IPS DF 19.7 (cell line): ENCODE data around the gene C1QTNF12.

Source experiments
- DNase-seq: peaks from one replicate; pipeline ENCODE4 v3.0.0-alpha.2; 2013; ENCODE audit warnings: low read depth, low spot score

C1QTNF12 gene, protein sequence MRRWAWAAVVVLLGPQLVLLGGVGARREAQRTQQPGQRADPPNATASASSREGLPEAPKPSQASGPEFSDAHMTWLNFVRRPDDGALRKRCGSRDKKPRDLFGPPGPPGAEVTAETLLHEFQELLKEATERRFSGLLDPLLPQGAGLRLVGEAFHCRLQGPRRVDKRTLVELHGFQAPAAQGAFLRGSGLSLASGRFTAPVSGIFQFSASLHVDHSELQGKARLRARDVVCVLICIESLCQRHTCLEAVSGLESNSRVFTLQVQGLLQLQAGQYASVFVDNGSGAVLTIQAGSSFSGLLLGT

DNA sequence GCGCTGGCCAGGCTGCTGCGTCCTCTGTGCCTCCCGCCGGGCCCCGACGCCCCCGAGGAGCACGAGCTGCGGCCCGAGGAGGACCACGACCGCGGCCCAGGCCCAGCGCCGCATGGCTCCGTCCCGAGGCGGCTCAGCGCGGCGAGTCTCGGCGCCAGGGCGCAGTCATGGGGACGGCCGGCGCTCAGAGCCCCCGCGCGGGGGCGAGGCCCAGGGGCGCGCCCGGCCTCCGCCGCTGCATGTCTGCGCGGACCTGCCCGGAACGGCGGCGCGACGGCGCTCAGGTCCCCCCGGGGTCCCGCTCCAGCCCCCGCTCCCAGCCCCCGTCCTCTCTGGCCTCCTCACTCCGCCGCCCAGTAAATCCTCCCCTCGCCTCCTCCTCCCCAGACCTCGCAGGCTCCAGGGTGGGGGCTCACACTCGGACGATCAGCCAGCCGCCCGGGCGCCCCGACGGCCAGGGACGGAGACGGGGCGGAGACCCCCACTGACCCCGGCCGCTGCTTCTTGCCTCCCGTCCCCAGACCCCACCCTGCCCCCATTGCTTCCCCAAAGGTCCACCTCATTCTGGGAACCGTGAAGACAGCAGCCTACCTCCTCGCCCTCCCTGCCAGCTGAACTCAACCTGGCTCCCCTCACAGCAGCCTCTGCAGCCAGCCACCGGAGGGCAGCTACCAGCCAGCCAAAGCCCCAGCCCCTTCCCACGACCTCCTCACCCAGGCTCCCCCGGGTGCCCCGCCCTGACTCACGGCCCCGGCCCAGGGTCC lies at the start of gene C1QTNF12:
C1QTNF12 (minus strand) TSS at position 146 of the 764 bp plus-strand sequence; CDS start at position 114, 32 bp downstream.
- DNase-seq, result no peak

DNA sequence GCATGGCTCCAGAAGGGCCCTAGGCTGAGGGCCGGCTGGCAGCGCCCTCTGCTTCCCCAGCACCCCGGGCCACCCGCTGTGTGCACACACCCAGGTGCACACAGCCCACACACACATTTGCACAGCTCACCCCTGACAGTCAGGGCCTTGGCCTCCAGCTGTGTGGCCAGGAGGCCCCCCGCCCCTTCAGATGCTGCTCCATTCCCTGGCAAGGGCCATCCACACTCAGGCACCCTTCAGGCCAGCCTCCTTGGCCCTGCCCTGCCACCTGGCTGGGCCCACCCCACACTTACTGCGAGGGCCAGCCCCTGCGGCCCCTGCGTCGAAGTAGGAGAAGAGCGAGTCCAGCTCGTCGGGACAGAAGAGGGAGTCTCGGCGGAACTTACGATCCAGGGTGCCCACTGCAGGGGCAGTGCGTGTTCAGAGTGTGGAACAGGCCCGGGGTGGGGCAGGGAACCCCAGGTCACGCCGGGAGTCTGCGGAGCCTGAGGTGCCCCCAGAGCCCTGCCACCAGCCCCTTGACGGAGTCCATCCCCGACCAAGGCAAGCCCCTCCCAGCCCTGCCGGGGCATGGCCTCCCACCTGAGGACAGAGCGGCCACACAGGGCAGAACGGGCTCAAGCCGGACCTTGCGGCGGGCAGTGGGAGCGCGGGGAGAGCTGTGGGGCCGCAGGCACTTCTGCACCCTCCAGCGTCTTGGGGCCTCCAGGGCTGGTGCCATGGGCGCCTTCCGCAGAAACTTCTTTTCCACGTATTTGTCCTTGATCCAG lies 48.8 kb upstream of the C1QTNF12 start:
- DNase-seq, result no peak

DNA sequence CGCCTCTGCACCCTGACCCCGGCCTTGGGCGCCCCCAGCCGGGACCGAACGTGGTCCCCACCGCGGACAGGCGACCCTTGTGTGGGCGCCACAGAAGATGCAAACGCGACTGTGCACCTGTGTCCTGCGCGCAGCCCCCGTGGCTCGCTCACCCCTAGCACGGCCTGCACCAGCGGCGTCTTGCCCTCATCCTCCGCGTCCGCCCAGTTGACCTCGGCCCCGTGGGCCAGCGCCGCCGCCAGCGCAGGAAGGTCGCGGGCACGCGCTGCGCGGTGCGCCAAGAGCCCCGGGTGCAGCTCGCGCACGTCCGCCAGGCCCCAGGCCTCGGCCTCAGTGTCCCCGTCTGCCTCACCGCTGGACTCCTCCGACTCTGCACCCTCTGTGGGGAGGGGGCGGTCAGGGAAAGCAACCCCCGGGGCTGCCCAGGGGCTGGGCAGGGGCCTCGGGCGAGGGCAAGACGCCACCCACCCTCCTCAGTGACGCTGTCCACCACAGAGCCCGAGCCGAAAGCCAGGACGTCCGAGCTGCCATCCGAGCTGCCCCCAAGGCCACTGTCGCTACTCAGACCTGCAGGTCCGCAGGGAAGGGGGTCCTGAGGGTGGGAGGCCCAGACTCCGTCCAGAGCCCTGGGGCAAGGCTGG lies 47.8 kb upstream of the C1QTNF12 start:
- no peak for DNase-seq

DNA sequence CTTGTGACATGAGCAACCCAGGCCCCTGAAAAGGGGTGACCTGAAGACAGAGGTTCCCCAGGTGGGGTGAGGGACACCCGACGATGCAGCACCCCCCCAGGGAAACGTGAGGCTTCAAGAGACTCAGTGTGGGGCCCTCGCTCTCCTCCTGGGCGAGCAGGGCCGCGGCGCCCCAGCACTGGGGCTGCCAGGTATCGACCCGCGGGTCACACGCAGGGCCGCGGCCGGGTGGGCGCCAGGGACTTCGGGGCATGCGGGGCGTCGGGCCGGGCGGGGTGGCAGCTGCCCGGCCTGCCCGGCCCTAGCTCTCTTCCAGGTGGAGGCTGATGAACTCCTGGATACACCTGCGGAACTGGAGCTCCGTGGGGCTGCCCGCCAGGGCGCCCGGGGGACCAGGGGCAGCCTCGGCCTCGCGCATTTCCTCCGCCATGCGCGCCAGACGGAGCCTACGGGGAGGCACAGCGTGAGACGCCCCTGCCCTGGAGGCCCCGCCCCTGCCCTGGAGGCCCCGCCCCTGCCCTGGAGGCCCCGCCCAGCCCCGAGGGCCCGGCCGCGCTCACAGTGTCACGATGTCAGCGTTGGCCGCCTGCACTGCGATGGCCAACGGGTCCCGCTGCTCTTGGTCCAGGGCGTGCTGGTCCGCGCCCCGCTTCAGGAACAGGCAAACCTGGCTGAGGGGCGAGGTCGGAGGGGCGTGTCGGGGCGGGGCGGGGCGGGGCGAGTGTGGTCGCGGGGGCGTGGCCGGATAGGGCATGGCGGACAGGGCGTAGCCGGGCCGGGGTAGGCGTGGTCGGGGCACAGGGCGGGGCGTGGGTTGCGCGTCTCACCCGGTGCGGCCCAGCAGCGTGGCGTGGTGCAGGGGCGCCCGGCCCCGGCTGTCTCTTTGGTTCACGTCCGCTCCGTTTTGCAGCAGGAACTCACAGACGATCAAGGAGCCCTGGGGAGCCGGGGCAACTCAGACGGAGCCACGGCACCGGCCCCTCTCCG lies 47.0 kb upstream of the C1QTNF12 start:
- DNase-seq, result no peak

DNA sequence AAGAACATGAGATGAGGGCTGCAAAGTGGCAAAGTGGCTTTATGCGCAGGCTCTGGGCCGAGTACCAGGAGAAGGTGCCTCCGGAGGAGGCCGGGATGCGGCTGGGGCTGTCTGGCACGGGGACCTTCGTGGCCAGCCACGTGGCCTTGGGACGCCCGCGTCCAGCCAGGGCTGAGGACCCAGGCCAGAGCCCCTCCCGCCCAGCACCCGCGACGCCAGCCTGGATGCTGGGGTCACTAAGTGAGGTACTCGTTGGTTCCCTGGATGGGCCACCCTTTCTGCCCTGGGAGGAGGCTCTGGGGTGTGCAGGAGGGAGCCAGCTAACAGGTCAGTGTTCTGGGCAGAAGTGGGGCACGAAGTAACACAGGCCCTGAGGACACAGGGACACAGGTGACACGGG lies 46.3 kb upstream of the C1QTNF12 start:
- DNase-seq, result no peak

DNA sequence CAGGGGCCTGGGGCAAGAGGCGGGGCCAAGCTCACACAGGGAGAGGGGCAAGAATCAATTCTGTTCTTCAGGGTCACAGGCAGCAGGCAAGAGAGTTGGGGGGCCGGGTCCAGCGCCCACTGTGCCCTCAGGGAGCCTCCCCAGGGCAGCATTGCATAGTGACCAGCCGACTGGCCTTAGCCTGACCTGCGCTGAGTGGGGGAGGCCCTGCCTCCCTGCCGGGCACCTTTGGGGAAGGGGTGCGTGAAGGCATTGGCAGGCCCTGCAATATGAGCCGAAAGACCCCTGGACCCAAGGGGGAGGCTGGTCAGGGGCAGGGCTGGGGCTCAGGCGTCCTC lies 45.9 kb upstream of the C1QTNF12 start:
- no peak for DNase-seq

DNA sequence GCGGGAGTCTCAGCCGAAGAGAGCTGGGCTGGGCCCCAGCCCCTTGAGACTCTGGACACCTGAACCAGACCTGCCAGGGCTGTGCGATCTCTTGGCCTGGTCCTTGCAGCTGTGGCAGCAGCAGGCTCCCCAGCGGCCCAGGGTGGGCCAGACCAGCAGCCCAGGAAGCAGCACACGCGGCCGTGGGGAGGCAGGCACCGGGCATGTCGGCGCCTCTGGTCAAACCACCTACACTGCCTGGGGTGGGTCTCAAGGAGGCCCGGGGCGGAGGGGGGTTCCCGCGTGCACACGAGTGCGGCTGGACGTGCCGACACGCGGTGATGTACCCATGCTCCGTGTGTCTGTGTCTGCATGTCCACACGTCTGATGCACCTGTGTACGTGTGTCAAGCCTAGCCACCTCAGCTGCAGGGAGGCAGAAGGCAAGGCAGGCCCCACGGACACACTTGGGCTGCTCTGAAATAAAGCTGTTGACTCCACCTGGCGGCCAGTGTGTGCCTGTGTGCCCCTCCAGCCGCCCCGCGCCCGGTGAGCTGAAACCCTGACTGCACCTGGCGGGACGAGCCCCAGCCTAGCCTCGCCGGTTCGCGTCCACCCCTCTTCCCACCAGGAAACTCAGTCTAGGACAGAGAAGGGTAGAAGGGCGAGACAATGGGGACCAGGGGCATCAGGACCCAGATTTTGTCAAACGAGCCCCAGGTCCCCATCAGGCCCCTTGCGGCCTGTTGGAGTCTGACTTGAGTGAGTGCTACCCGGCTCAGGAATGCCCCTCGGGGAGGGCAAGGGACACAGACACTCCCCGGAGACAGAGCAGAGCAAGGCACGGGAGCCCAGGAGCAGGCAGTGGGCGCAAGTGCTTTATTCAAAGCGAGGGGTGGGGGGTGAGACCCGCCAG lies 45.3 kb upstream of the C1QTNF12 start:
- DNase-seq, result no peak

DNA sequence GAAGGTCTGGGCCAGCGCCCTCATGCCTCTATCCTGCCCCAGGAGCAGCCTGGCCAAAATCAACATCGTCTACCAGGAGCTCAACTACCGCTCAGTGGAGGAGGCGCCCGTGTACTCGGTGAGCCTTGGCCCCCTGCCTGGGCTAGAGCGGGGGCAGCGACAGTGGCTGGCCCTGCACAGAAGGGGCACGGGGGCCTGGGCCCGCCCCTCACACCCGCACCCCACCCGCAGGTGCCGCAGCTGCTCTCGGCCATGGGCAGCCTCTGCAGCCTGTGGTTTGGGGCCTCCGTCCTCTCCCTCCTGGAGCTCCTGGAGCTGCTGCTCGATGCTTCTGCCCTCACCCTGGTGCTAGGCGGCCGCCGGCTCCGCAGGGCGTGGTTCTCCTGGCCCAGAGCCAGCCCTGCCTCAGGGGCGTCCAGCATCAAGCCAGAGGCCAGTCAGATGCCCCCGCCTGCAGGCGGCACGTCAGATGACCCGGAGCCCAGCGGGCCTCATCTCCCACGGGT lies 44.6 kb upstream of the C1QTNF12 start:
- DNase-seq, result no peak

DNA sequence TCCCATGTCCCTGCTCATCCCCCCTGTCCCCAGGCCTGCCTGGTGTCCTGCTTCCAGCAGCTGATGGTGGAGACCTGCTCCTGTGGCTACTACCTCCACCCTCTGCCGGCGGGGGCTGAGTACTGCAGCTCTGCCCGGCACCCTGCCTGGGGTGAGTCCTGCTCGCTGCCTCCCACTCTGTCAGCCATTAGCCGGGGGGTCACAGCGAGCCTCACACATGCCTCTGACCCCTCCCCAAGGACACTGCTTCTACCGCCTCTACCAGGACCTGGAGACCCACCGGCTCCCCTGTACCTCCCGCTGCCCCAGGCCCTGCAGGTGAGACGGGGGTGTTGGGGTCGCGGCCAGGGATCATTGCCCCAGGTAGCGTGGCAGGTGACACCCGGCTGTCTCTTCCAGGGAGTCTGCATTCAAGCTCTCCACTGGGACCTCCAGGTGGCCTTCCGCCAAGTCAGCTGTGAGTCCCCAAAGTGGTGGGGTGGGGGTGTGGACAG lies 43.8 kb upstream of the C1QTNF12 start:
- DNase-seq, result no peak

DNA sequence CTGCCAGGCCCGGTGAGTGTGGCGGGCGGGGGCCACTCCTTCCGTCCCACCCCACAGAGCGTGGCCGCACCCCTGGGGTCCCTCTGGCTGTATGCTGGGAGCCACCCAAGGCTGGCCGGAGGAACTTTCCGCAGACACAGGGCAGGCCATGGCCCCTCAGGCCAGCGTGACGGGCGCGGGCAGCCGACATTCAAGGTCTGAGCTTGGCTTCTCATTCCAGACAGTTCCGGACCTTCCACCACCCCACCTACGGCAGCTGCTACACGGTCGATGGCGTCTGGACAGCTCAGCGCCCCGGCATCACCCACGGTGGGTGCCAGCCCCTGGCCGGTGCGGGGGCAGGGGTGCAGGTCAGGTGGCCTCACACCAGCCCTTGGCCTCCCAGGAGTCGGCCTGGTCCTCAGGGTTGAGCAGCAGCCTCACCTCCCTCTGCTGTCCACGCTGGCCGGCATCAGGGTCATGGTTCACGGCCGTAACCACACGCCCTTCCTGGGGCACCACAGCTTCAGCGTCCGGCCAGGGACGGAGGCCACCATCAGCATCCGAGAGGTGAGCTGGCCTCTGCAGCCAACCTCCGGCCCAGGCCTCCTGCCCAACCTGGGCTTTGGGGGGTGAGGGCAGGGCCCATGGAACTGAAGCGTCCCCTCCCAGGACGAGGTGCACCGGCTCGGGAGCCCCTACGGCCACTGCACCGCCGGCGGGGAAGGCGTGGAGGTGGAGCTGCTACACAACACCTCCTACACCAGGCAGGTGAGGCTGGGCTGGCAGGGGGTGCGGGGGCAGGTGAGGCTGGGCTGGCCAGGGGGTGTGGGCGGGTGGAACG lies 41.0 kb upstream of the C1QTNF12 start:
- no peak for DNase-seq

DNA sequence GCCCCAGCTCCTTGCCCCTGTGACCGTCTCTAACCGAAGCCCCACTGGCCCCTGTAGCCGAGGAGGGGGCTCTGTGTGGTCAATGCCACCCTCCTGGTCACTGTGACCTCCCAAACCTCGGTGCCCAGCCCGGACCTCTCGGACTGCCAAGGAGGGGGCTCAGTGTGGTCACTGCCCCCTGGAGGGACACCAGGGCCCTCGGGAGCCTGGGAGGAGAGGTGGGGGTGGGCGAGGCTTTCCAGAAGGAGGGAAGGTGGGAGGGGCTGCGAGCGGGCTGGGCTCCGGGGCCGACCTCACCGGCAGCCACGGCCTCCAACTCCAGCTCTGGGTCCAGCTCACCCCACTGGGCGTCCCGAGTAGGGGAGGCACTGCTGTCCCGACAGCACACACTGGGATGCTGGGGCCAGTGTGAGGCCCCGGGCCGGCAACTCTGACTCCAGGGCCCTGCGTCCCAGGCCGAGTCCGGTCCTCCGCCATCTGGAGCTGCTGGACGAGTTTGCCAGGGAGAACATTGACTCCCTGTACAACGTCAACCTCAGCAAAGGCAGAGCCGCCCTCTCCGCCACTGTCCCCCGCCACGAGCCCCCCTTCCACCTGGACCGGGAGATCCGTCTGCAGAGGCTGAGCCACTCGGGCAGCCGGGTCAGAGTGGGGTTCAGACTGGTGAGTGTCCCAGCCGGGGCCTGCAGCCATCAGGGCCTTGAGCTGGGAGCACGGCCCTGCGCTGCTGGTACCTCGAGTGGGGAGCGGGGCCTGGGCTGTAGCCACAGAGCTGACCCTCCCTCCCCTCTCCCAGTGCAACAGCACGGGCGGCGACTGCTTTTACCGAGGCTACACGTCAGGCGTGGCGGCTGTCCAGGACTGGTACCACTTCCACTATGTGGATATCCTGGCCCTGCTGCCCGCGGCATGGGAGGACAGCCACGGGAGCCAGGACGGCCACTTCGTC lies 40.1 kb upstream of the C1QTNF12 start:
- no peak for DNase-seq

DNA sequence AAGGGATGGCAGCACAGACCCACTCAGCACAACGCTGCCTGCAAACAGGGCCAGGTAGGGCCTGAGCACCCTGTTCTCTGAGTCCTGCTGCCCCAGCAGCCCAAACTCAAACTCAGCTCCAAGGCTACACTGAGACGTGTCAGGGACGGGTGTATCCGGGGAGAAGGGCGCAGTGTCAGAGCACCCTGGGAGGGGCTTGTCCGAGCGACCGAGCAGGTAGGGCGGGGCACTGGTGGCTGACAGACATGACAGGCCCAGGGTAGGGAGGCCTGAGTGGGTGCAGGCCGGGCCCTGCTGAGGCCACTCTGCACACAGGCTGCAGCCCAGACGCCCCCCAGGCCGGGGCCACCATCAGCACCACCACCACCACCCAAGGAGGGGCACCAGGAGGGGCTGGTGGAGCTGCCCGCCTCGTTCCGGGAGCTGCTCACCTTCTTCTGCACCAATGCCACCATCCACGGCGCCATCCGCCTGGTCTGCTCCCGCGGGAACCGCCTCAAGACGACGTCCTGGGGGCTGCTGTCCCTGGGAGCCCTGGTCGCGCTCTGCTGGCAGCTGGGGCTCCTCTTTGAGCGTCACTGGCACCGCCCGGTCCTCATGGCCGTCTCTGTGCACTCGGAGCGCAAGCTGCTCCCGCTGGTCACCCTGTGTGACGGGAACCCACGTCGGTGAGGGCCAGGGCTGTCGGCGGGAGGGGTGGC lies 39.2 kb upstream of the C1QTNF12 start:
- no peak for DNase-seq

DNA sequence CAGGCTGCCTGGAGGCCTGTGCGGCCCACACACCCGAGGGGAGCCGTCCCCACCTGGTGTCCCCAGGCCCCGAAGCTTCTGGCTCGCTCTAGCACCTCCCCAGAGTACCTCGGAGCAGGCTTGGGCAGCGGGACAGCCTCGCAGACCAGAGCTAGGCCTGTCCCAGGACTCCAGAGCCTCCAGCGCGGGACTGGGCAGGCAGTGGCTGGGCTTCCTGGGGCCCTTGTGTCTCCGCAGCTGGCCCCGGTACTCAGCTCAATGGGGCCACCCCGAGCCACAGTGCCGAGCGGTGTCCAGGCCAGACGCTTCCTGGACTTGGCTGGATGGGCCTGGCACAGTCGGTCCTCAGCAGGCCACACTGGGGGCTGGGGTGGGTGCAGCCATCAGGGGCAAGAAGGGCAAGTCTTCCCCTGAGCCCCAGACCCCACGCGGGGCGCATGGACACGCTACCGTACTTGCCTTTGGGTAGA lies 38.6 kb upstream of the C1QTNF12 start:
- no peak for DNase-seq

DNA sequence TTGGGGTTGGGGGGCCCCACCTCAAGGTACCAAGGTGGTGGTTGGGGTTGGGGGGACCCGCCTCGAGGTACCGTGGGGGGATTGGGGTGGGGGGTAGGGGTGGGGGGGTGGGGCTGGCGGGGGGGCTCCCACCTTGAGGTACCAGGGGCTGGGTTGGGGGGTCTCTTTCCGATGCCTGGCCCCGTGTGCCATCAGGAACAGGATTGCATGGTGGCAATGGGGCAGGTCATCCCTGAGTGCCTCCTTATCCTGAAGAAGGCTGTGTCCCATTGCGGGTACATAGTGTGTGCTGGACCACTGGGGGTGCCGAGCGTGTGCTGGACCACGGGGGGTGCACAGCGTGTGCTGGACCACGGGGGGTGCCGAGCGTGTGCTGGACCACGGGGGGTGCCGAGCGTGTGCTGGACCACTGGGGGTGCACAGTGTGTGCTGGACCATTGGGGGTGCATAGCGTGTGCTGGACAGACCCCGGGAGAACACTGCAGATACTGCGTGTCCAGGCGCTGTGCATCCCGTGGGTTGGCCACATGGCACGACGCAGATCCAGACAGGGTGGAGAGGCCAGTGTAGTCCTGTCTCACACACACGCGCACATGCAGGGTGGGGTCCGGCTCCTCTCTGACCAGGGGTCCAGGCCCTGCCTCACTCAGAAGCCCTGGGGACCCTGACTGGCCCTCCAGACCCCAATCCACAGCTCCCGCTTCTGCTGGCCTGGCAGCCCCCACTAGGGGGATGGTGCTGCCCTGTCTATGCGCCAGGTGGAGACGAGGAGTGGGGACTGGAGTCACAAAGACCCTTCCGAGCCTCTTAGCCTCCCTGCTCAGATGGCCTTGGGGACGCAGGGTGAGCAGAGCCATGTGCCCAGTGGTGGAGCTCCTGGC lies 37.9 kb upstream of the C1QTNF12 start:
- DNase-seq, result no peak

DNA sequence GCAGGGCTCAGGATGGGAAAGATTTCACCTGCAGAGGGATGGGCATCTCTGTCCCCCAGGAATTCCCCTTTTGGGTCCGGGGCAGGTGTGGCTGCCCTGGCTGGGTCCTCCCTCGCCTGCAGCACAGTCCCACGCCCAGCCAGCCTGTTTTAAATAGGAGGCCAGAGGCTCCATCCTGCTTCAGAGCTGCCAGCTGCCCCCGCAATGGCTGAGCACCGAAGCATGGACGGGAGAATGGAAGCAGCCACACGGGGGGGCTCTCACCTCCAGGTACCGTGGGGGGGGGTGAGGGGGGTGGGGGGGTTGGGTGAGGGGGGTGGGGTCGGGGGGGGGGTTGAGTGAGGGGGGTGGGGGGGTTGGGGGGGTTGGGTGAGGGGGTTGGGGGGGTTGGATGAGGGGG lies 37.3 kb upstream of the C1QTNF12 start:
- DNase-seq, result no peak

DNA sequence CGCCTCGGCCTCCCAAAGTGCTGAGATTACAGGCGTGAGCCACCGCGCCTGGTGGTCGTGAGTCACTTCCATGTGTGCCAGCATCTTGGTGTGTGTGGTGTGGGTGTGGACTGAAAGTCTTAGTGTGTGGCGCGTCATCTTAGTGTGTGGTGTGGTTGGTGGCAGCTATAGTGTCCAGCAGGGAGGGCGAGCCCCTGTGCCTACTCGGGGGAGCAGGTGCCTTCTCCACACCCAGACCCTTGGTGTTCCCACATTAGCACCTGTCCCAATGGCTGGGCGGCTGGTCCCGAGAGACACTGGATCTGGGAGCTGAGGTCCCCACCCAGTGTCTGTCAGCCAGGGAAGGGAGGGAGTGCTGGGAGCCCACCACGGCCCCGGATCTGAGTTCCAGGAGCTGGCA lies 36.5 kb upstream of the C1QTNF12 start:
- no peak for DNase-seq
